GM18519 (cell line): ENCODE measurements around the gene CYSLTR2.
"Not testable (repeated sequence)": the region's sequence is repeated elsewhere in the genome, so short reads cannot be mapped to it uniquely, and the experiment has no call there.

Experiments
- ATAC-seq: cut with Tn5 transposase; IDR thresholded peaks from one replicate; pipeline ENCODE4 v1.9.1; 2021; ENCODE audit warnings: mild to moderate bottlenecking, moderate library complexity; ENCODE audit not compliant: unreplicated experiment, low FRiP score

Gene CYSLTR2

GRCh38 chr13:48643159-48643558 lies 10.6 kb upstream of the CYSLTR2 start:
- ATAC-seq: no peak

GRCh38 chr13:48644141-48644540 lies 9.6 kb upstream of the CYSLTR2 start:
- no peak for ATAC-seq

GRCh38 chr13:48644951-48645350 lies 8.8 kb upstream of the CYSLTR2 start:
- no peak for ATAC-seq

GRCh38 chr13:48645845-48646244 lies 7.9 kb upstream of the CYSLTR2 start:
- ATAC-seq: no peak

- no peak for ATAC-seq
These were observed 6.9 kb upstream of the CYSLTR2 start for GRCh38 chr13:48646791-48647190.

GRCh38 chr13:48647625-48648024 lies 6.1 kb upstream of the CYSLTR2 start:
- no peak for ATAC-seq

GRCh38 chr13:48648446-48648845 lies 5.3 kb upstream of the CYSLTR2 start:
- no peak for ATAC-seq

- ATAC-seq: no peak
These were observed 768 bp upstream of the CYSLTR2 start for GRCh38 chr13:48652851-48653471.

GRCh38 chr13:48654511-48654910 lies 782 bp downstream of the CYSLTR2 start:
- ATAC-seq: no peak

GRCh38 chr13:48655291-48655690 lies 1.6 kb downstream of the CYSLTR2 start:
- ATAC-seq: no peak

GRCh38 chr13:48656608-48657007 lies 2.9 kb downstream of the CYSLTR2 start:
- ATAC-seq: no peak

GRCh38 chr13:48660361-48661076 lies 6.8 kb downstream of the CYSLTR2 start:
- ATAC-seq: no peak

- ATAC-seq: no peak
These were observed 7.4 kb downstream of the CYSLTR2 start for GRCh38 chr13:48661107-48661506.

GRCh38 chr13:48662226-48662625 lies 8.5 kb downstream of the CYSLTR2 start:
- no peak for ATAC-seq

GRCh38 chr13:48667136-48667535 lies 13.4 kb downstream of the CYSLTR2 start:
- ATAC-seq: no peak

GRCh38 chr13:48671421-48671820 lies 17.7 kb downstream of the CYSLTR2 start:
- not testable (repeated sequence) for ATAC-seq

GRCh38 chr13:48675247-48675646 lies 21.5 kb downstream of the CYSLTR2 start:
- no peak for ATAC-seq

GRCh38 chr13:48678316-48678715 lies 24.6 kb downstream of the CYSLTR2 start:
- no peak for ATAC-seq

GRCh38 chr13:48679941-48680680 lies 26.4 kb downstream of the CYSLTR2 start:
- ATAC-seq: no peak

GRCh38 chr13:48680756-48681392 lies 27.1 kb downstream of the CYSLTR2 start:
- ATAC-seq: no peak

GRCh38 chr13:48681905-48682304 lies 28.2 kb downstream of the CYSLTR2 start:
- no peak for ATAC-seq
